IPS-15b (cell line): ENCODE results near the gene LRRC4B.
"Not testable (repeated sequence)": the region's sequence is repeated elsewhere in the genome, so short reads cannot be mapped to it uniquely, and the experiment has no call there.

ENCODE experiments used
- H3K27me3 ChIP-seq: one replicate; pipeline ENCODE4 v1.6.1; 2013; ENCODE audit warnings: low read length; ENCODE audit not compliant: control insufficient read depth, insufficient read depth
- H3K36me3 ChIP-seq: one replicate; pipeline ENCODE4 v1.6.1; 2013; ENCODE audit warnings: low read length; ENCODE audit not compliant: control insufficient read depth, insufficient read depth
- H3K4me1 ChIP-seq: one replicate; pipeline ENCODE4 v1.6.1; 2013; ENCODE audit warnings: mild to moderate bottlenecking, low read length; ENCODE audit not compliant: control insufficient read depth, insufficient read depth
- H3K4me3 ChIP-seq: one replicate; pipeline ENCODE4 v1.5.1; 2013; ENCODE audit warnings: low read depth, low read length
- H3K9ac ChIP-seq: one replicate; pipeline ENCODE4 v1.6.1; 2013; ENCODE audit warnings: low read depth, mild to moderate bottlenecking, low read length
- H3K9me3 ChIP-seq: one replicate; pipeline ENCODE4 v1.6.1; 2013; ENCODE audit warnings: mild to moderate bottlenecking, low read length; ENCODE audit not compliant: control insufficient read depth, insufficient read depth

Gene LRRC4B

GRCh38 chr19:50567882-50568727, at the start of gene LRRC4B:
Gene LRRC4B, minus strand, starts transcription at chr19:50568435. Its CDS starts 19,597 bp downstream, at chr19:50548838.
- Histone ChIP-seq H3K4me3 (peak within 1 kb of the TSS; percentile 35), H3K36me3 (no peaks in the 10 kb centered on the region), H3K4me1 (peaks cover 7% of the 10 kb centered on the region), H3K9me3 (no peaks in the 10 kb centered on the region), H3K27me3 (peaks cover 59% of the 10 kb centered on the region), H3K9ac (no peak within 1 kb of the TSS)

- H3K27me3 ChIP-seq, H3K9ac ChIP-seq, H3K4me3 ChIP-seq, H3K4me1 ChIP-seq, H3K36me3 ChIP-seq, H3K9me3 ChIP-seq: not testable (repeated sequence)
These were observed 44.5 kb upstream of the LRRC4B start for GRCh38 chr19:50612504-50613404.

- no peaks in the 10 kb centered on the region for H3K9me3 ChIP-seq
- H3K36me3 ChIP-seq: no peaks in the 10 kb centered on the region
- H3K27me3 ChIP-seq: peaks cover 16% of the 10 kb centered on the region
- no peak overlapping the region for H3K9ac ChIP-seq
- no peaks in the 10 kb centered on the region for H3K4me1 ChIP-seq
- peak overlapping the region; percentile 58 for H3K4me3 ChIP-seq
These were observed 39.9 kb upstream of the LRRC4B start for GRCh38 chr19:50607874-50608785.

GRCh38 chr19:50607388-50607787, 39.2 kb upstream of the LRRC4B start:
- no peaks in the 10 kb centered on the region for H3K9me3 ChIP-seq
- no peaks in the 10 kb centered on the region for H3K36me3 ChIP-seq
- H3K9ac ChIP-seq: no peak overlapping the region
- H3K4me3 ChIP-seq: peak overlapping the region; percentile 45
- no peaks in the 10 kb centered on the region for H3K4me1 ChIP-seq
- peaks cover 23% of the 10 kb centered on the region for H3K27me3 ChIP-seq

- H3K4me1 ChIP-seq, H3K36me3 ChIP-seq, H3K9ac ChIP-seq, H3K9me3 ChIP-seq, H3K4me3 ChIP-seq: not testable (repeated sequence)
- H3K27me3 ChIP-seq: peaks cover 34% of the 10 kb centered on the region
These were observed 38.0 kb upstream of the LRRC4B start for GRCh38 chr19:50606059-50606836.

GRCh38 chr19:50604264-50605073, 36.2 kb upstream of the LRRC4B start:
- peaks cover 36% of the 10 kb centered on the region for H3K27me3 ChIP-seq
- not testable (repeated sequence) for H3K36me3 ChIP-seq, H3K4me1 ChIP-seq

GRCh38 chr19:50602935-50603334, 34.7 kb upstream of the LRRC4B start:
- peaks cover 34% of the 10 kb centered on the region for H3K27me3 ChIP-seq
- no peaks in the 10 kb centered on the region for H3K4me1 ChIP-seq
- no peaks in the 10 kb centered on the region for H3K9me3 ChIP-seq
- no peaks in the 10 kb centered on the region for H3K36me3 ChIP-seq
- H3K9ac ChIP-seq: no peak overlapping the region
- H3K4me3 ChIP-seq: no peak overlapping the region

More at GRCh38 chr19:50604264-50605073, 36.2 kb upstream of the LRRC4B start:
- H3K9me3 ChIP-seq, H3K4me3 ChIP-seq, H3K9ac ChIP-seq: not testable (repeated sequence)

- Histone ChIP-seq H3K4me3 (no peak overlapping the region), H3K9ac (no peak overlapping the region), H3K36me3 (no peaks in the 10 kb centered on the region), H3K27me3 (peaks cover 33% of the 10 kb centered on the region), H3K9me3 (no peaks in the 10 kb centered on the region), H3K4me1 (no peaks in the 10 kb centered on the region)
These were observed 34.3 kb upstream of the LRRC4B start for GRCh38 chr19:50602496-50602895.

GRCh38 chr19:50602089-50602422, 33.8 kb upstream of the LRRC4B start:
- Histone ChIP-seq H3K9me3 (no peaks in the 10 kb centered on the region), H3K9ac (no peak overlapping the region), H3K36me3 (no peaks in the 10 kb centered on the region), H3K27me3 (peaks cover 29% of the 10 kb centered on the region), H3K4me3 (no peak overlapping the region), H3K4me1 (no peaks in the 10 kb centered on the region)

- Histone ChIP-seq H3K36me3 (no peaks in the 10 kb centered on the region), H3K27me3 (peaks cover 23% of the 10 kb centered on the region), H3K4me1 (no peaks in the 10 kb centered on the region), H3K4me3 (no peak overlapping the region), H3K9me3 (no peaks in the 10 kb centered on the region), H3K9ac (no peak overlapping the region)
These were observed 33.3 kb upstream of the LRRC4B start for GRCh38 chr19:50601407-50602088.
